HCT116 (cell line): ENCODE results near the gene FCSK. TPM values are rescaled to one million over a fixed set of nuclear protein-coding genes. Genes with fewer than 3 reads are reported as not detected.

Experiments
- ATAC-seq: fragments of 200-7000 bp; cut with Tn5 transposase; 2 replicates; pipeline ENCODE4 v1.9.1; 2020; ENCODE audit warnings: mild to moderate bottlenecking, moderate library complexity
- BruUV-seq: library from RNA; stranded (reverse); fragments of 400-500 nt; replicated peaks from 2 replicates; lab custom pipeline; 2021; lab: Mats Ljungman, UMichigan
- CTCF ChIA-PET: fragments of 300-600 bp; sonication (Branson Sonifier 250); formaldehyde crosslinking; loops from one replicate; lab custom pipeline; 2021; ENCODE audit warnings: antibody characterized with exemption; lab: Charles Lee
- POLR2A ChIA-PET: fragments of 300-600, 350-600 bp; sonication (Branson Sonifier 250); formaldehyde crosslinking; loops from one replicate; lab custom pipeline; 2021; ENCODE audit warnings: antibody characterized with exemption; lab: Charles Lee
- RAD21 ChIA-PET, 2 experiments: fragments of 300-600 bp; sonication (Branson Sonifier 250); formaldehyde crosslinking; loops; one replicate each; lab custom pipeline; 2023; ENCODE audit warnings: low total read pairs in 2 of 2; ENCODE audit not compliant: uncharacterized antibody in 2 of 2, unreplicated experiment in 2 of 2, low non-redundant PET in 1 of 2; lab: Charles Lee
- DNase-seq: peaks from one replicate; pipeline ENCODE4 v3.0.0-alpha.2; 2010; ENCODE audit warnings: low read depth, low spot score
- H2AFZ ChIP-seq: fragments of 200-600 bp; shearing (Covaris generic), sonication (generic); 2 replicates; pipeline ENCODE4 v1.6.1; 2017; ENCODE audit warnings: low read depth, mixed run types, mixed read lengths, antibody characterized with exemption, low read length; ENCODE audit not compliant: poor library complexity, severe bottlenecking
- H3K27ac ChIP-seq: 2 replicates; pipeline ENCODE4 v1.5.1; 2012; ENCODE audit warnings: low read depth, low read length
- H3K27me3 ChIP-seq: fragments of 200-600 bp; sonication (generic); 2 replicates; pipeline ENCODE4 v1.6.1; 2016; ENCODE audit warnings: mixed run types, low read length, mixed read lengths; ENCODE audit not compliant: insufficient read depth
- H3K36me3 ChIP-seq, 2 experiments: fragments of 200-500 bp in 1 of 2; fragments of 200-600 bp in 1 of 2; sonication (Bioruptor generic) in 1 of 2; sonication (generic) in 1 of 2; 2 replicates each; pipeline versions ENCODE4 v1.5.1 to v1.6.1; 2014 to 2016; ENCODE audit warnings: low read length in 2 of 2, inconsistent platforms in 1 of 2, mixed read lengths in 1 of 2, mixed run types in 1 of 2; ENCODE audit not compliant: insufficient read depth in 2 of 2, control insufficient read depth in 1 of 2
- H3K4me1 ChIP-seq, 2 experiments: fragments of 200-600 bp in 1 of 2; sonication (generic) in 1 of 2; 2 replicates each; pipeline versions ENCODE4 v1.5.1 to v1.6.1; 2012 to 2017; ENCODE audit warnings: low read length in 2 of 2, inconsistent platforms in 1 of 2, mild to moderate bottlenecking in 1 of 2, mixed read lengths in 1 of 2, mixed run types in 1 of 2, moderate library complexity in 1 of 2; ENCODE audit not compliant: insufficient read depth in 2 of 2, control insufficient read depth in 1 of 2
- H3K4me2 ChIP-seq: fragments of 200-600 bp; sonication (generic); 2 replicates; pipeline ENCODE4 v1.6.1; 2017; ENCODE audit warnings: mixed run types, low read length, mixed read lengths
- H3K4me3 ChIP-seq, 2 experiments: fragments of 200-600 bp in 1 of 2; sonication (generic) in 1 of 2; replicated peaks in 1 of 2; 2 replicates each; pipeline ENCODE4 v1.5.1; 2011 to 2016; ENCODE audit warnings: low read length in 2 of 2, control low read depth in 1 of 2, low read depth in 1 of 2, mild to moderate bottlenecking in 1 of 2, mixed read lengths in 1 of 2, mixed run types in 1 of 2
- H3K79me2 ChIP-seq: fragments of 200-600 bp; sonication (generic); 2 replicates; pipeline ENCODE4 v1.6.1; 2017; ENCODE audit warnings: mild to moderate bottlenecking, mixed run types, low read length, moderate library complexity, mixed read lengths; ENCODE audit not compliant: insufficient read depth
- H3K9ac ChIP-seq: fragments of 200-600 bp; sonication (generic); 2 replicates; pipeline ENCODE4 v1.6.1; 2016; ENCODE audit warnings: low read length, mixed read lengths
- H3K9me2 ChIP-seq: fragments of 200-600 bp; sonication (generic), shearing (Covaris generic); 2 replicates; pipeline ENCODE4 v1.6.1; 2017; ENCODE audit warnings: mixed run types, mild to moderate bottlenecking, moderate library complexity; ENCODE audit not compliant: insufficient read depth
- H3K9me3 ChIP-seq, 2 experiments: fragments of 200-500 bp in 1 of 2; fragments of 200-600 bp in 1 of 2; sonication (Bioruptor generic) in 1 of 2; sonication (generic) in 1 of 2; 2 replicates each; pipeline ENCODE4 v1.6.1; 2014 to 2017; ENCODE audit warnings: low read length in 2 of 2, mixed read lengths in 2 of 2, inconsistent platforms in 1 of 2, low read depth in 1 of 2, mild to moderate bottlenecking in 1 of 2, mixed run types in 1 of 2, moderate library complexity in 1 of 2; ENCODE audit not compliant: control insufficient read depth in 1 of 2, insufficient read depth in 1 of 2
- H4K20me1 ChIP-seq: fragments of 200-600 bp; sonication (generic), shearing (Covaris generic); 2 replicates; pipeline ENCODE4 v1.6.1; 2017; ENCODE audit warnings: mixed run types, mild to moderate bottlenecking, moderate library complexity; ENCODE audit not compliant: insufficient read depth
- CBX3 ChIP-seq: IDR thresholded peaks from 2 replicates; pipeline ENCODE4 v1.6.1; 2012; ENCODE audit warnings: low read depth
- ELF1 ChIP-seq: IDR thresholded peaks from 2 replicates; pipeline ENCODE4 v1.6.1; 2012; ENCODE audit warnings: low read depth, borderline replicate concordance
- EZH2 ChIP-seq: fragments of 200-600 bp; sonication (generic); IDR thresholded peaks from 2 replicates; pipeline ENCODE4 v1.6.1; 2017; ENCODE audit warnings: antibody characterized with exemption, mixed run types
- EZH2phosphoT487 ChIP-seq: fragments of 200-600 bp; IDR thresholded peaks from 2 replicates; pipeline ENCODE4 v1.6.1; 2018; ENCODE audit warnings: antibody characterized with exemption, borderline replicate concordance
- FOSL1 ChIP-seq: IDR thresholded peaks from 2 replicates; pipeline ENCODE4 v1.6.1; 2012; ENCODE audit warnings: low read depth
- POLR2A ChIP-seq: IDR thresholded peaks from 2 replicates; pipeline ENCODE4 v1.7.0; 2011; ENCODE audit warnings: borderline replicate concordance; ENCODE audit not compliant: insufficient read depth, insufficient read length; ENCODE audit errors: extremely low read depth
- POLR2AphosphoS5 ChIP-seq: IDR thresholded peaks from 2 replicates; pipeline ENCODE4 v1.6.1; 2011; ENCODE audit warnings: mild to moderate bottlenecking, low read depth, low read length, moderate library complexity
- RAD21 ChIP-seq: IDR thresholded peaks from 2 replicates; pipeline ENCODE4 v1.6.1; 2012; ENCODE audit warnings: low read depth, mild to moderate bottlenecking
- SIN3A ChIP-seq: IDR thresholded peaks from 2 replicates; pipeline ENCODE4 v1.6.1; 2012; ENCODE audit warnings: low read depth
- SP1 ChIP-seq: IDR thresholded peaks from 2 replicates; pipeline ENCODE4 v1.6.1; 2012; ENCODE audit warnings: low read depth
- SRF ChIP-seq: IDR thresholded peaks from 2 replicates; pipeline ENCODE4 v1.6.1; 2012; ENCODE audit warnings: low read depth
- TCF7L2 ChIP-seq: IDR thresholded peaks from 2 replicates; pipeline ENCODE4 v1.7.0; 2011; ENCODE audit warnings: borderline replicate concordance, inconsistent platforms; ENCODE audit not compliant: insufficient read depth, insufficient read length; ENCODE audit errors: extremely low read depth
- YY1 ChIP-seq: IDR thresholded peaks from 2 replicates; pipeline ENCODE4 v1.6.1; 2011; ENCODE audit warnings: low read length, low read depth, moderate library complexity, mild to moderate bottlenecking; ENCODE audit not compliant: insufficient replicate concordance; ENCODE audit errors: extremely low read depth
- ZFX ChIP-seq: fragments of 450-650 bp; IDR thresholded peaks from 2 replicates; pipeline ENCODE4 v1.6.1; 2017
- ZNF274 ChIP-seq: fragments of 200-500 bp; sonication (Bioruptor generic); IDR thresholded peaks from 2 replicates; pipeline ENCODE4 v1.6.1; 2014; ENCODE audit warnings: mild to moderate bottlenecking, low read depth, low read length, inconsistent platforms
- intact Hi-C: fragments of 100-400 bp; cut with micrococcal nuclease; formaldehyde crosslinking; loops from 2 replicates; pipeline ENCODE4 v1.10.0; 2022
- total RNA-seq: library from RNA; stranded (reverse); gene quantifications from one replicate; pipeline ENCODE4 v1.2.1, GENCODE V29; 2021; ENCODE audit not compliant: unreplicated experiment
- TF ChIP-seq, protein P1 (sequence below): IDR thresholded peaks from 2 replicates; pipeline ENCODE4 v1.6.1; 2012; ENCODE audit warnings: low read depth
- TF ChIP-seq, protein P2 (sequence below), 3 experiments: fragments of 200-600 bp in 1 of 3; sonication (generic) in 1 of 3; IDR thresholded peaks in 2 of 3; conservative IDR thresholded peaks in 1 of 3; 2 replicates each; pipeline ENCODE4 v1.5.1; 2012 to 2017; ENCODE audit warnings: low read depth in 2 of 3, low read length in 2 of 3, antibody characterized with exemption in 1 of 3, borderline replicate concordance in 1 of 3, control low read depth in 1 of 3, mild to moderate bottlenecking in 1 of 3, mixed read lengths in 1 of 3, mixed run types in 1 of 3, moderate library complexity in 1 of 3; ENCODE audit not compliant: insufficient read depth in 1 of 3
- TF ChIP-seq, protein P3 (sequence below): IDR thresholded peaks from 2 replicates; pipeline ENCODE4 v1.6.1; 2012
- TF ChIP-seq, protein P4 (sequence below): IDR thresholded peaks from 2 replicates; pipeline ENCODE4 v1.6.1; 2012

Gene FCSK
- total RNA-seq, 1 experiment from 2014 or later = 17.1 TPM

DNA sequence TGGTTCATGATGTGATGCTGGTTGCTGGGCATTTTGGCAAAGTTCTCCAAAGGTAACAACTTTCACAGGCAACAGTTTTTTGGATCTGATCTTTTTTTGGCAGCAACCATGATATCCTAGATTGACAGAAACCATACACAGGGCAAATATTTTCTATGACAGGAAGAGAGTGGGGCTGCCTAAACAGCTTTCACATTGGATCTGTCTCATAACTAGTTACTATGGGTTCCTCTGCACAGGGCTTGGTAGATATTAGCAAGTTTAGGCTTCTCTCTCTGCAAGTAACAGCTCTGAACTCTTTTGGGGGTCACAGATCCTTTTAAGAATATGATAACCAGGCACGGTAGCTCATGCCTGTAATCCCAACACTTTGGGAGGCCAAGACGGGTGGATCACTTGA is 40.4 kb downstream of the FCSK start (continued):
- no peak for TF ChIP-seq RAD21
- no peak for TF ChIP-seq EZH2phosphoT487
- no peak for TF ChIP-seq TCF7L2
- TF ChIP-seq POLR2AphosphoS5 = no peak
- TF ChIP-seq POLR2A = no peak
- no peak for TF ChIP-seq FOSL1
- TF ChIP-seq, all 23 proteins: peak for 0

DNA sequence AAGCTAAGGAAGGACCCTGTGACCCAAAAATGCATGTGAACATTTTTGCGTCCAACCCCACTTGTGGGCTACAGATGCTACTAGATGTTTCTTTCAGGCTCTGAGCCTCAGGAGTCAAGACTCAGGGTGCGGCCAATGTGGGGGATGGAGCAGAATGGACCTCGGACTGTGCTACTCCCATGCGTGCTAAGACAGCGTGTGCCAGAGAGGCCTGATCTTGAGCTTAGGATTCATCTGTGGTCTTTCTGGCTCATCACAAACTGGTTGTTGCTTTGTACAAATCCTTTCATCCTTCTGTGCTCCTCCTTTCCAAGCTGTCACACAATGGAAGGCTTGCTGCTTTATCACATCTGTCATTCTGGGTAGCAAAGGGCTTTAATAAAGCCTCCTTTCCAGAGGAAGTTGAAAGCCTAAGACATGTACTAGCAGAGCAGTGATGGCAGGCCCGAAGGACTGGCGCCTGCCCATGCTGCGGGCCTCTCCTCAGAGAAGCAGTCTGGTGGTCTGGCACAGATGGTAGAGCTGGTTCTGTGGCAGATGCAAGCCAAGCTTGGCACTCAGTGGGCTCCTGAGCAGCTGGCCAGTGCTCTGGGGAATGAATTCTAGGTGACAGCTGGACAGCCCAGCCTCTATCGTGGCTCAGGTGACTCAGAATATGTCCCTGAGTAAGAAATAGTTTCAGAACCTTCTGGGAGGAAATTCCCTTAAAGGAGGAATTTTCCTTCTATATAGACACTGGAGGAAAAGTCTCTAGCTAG is 41.2 kb downstream of the FCSK start:
- Histone ChIP-seq H2AFZ (no peak overlapping the region), H3K79me2 (no peaks in the 10 kb centered on the region), H3K4me2 (no peak overlapping the region), H3K27me3 (no peaks in the 10 kb centered on the region), H3K4me3 (no peak overlapping the region), H3K36me3 (peaks cover 18 to 24% of the 10 kb centered on the region in 2 experiments; a peak in 3 of 4 replicates), H3K4me1 (no peaks in the 10 kb centered on the region), H4K20me1 (no peaks in the 10 kb centered on the region), H3K9ac (no peak overlapping the region), H3K27ac (no peak overlapping the region), H3K9me2 (no peaks in the 10 kb centered on the region), H3K9me3 (no peaks in the 10 kb centered on the region)
- no TSS peak for BruUV-seq
- CTCF ChIA-PET = no interaction called here
- POLR2A ChIA-PET = no interaction called here
- TF ChIP-seq ZNF274 = no peak
- TF ChIP-seq, protein P1, sequence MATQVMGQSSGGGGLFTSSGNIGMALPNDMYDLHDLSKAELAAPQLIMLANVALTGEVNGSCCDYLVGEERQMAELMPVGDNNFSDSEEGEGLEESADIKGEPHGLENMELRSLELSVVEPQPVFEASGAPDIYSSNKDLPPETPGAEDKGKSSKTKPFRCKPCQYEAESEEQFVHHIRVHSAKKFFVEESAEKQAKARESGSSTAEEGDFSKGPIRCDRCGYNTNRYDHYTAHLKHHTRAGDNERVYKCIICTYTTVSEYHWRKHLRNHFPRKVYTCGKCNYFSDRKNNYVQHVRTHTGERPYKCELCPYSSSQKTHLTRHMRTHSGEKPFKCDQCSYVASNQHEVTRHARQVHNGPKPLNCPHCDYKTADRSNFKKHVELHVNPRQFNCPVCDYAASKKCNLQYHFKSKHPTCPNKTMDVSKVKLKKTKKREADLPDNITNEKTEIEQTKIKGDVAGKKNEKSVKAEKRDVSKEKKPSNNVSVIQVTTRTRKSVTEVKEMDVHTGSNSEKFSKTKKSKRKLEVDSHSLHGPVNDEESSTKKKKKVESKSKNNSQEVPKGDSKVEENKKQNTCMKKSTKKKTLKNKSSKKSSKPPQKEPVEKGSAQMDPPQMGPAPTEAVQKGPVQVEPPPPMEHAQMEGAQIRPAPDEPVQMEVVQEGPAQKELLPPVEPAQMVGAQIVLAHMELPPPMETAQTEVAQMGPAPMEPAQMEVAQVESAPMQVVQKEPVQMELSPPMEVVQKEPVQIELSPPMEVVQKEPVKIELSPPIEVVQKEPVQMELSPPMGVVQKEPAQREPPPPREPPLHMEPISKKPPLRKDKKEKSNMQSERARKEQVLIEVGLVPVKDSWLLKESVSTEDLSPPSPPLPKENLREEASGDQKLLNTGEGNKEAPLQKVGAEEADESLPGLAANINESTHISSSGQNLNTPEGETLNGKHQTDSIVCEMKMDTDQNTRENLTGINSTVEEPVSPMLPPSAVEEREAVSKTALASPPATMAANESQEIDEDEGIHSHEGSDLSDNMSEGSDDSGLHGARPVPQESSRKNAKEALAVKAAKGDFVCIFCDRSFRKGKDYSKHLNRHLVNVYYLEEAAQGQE = no peak
- TF ChIP-seq SP1 = no peak
- no peak for TF ChIP-seq POLR2AphosphoS5
- no peak for TF ChIP-seq YY1
- no peak for TF ChIP-seq ELF1
- no peak for TF ChIP-seq SIN3A
- TF ChIP-seq EZH2 = no peak
- no peak for TF ChIP-seq CBX3
- TF ChIP-seq, protein P2, sequence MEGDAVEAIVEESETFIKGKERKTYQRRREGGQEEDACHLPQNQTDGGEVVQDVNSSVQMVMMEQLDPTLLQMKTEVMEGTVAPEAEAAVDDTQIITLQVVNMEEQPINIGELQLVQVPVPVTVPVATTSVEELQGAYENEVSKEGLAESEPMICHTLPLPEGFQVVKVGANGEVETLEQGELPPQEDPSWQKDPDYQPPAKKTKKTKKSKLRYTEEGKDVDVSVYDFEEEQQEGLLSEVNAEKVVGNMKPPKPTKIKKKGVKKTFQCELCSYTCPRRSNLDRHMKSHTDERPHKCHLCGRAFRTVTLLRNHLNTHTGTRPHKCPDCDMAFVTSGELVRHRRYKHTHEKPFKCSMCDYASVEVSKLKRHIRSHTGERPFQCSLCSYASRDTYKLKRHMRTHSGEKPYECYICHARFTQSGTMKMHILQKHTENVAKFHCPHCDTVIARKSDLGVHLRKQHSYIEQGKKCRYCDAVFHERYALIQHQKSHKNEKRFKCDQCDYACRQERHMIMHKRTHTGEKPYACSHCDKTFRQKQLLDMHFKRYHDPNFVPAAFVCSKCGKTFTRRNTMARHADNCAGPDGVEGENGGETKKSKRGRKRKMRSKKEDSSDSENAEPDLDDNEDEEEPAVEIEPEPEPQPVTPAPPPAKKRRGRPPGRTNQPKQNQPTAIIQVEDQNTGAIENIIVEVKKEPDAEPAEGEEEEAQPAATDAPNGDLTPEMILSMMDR (IDR thresholded peaks at IDR 0.05 in 2 of 3, conservative IDR thresholded peaks at IDR 0.05 in 1 of 3; ENCODE audit: borderline replicate concordance in 1 of 3, insufficient read depth in 1 of 3, low read depth in 2 of 3, low read length in 2 of 3) = no peak
- no peak for TF ChIP-seq RAD21
- TF ChIP-seq, protein P3, sequence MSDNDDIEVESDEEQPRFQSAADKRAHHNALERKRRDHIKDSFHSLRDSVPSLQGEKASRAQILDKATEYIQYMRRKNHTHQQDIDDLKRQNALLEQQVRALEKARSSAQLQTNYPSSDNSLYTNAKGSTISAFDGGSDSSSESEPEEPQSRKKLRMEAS = no peak
- no peak for TF ChIP-seq POLR2A
- no peak for TF ChIP-seq SRF
- TF ChIP-seq, protein P4, sequence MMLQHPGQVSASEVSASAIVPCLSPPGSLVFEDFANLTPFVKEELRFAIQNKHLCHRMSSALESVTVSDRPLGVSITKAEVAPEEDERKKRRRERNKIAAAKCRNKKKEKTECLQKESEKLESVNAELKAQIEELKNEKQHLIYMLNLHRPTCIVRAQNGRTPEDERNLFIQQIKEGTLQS = no peak
- no peak for TF ChIP-seq ZFX
- no peak for TF ChIP-seq TCF7L2
- RAD21 ChIA-PET = no interaction called here
- intact Hi-C loops = no loop called here
- no peak for ATAC-seq
- no peak for DNase-seq
